ENCODE measurements around the gene PDX1.

- TF ChIP-seq CSDC2 (CRISPR knock-in tag; IDR thresholded peaks at IDR 0.05) (no peak), ZNF70 (CRISPR knock-in tag; IDR thresholded peaks at IDR 0.05) (no peak), OSR1 (CRISPR knock-in tag; IDR thresholded peaks at IDR 0.05) (no peak), ZFP3 (CRISPR knock-in tag; IDR thresholded peaks at IDR 0.05) (no peak), SNAI2 (CRISPR knock-in tag; IDR thresholded peaks at IDR 0.05) (no peak), ZC3H10 (CRISPR knock-in tag; IDR thresholded peaks at IDR 0.05) (no peak), RARB (CRISPR knock-in tag; IDR thresholded peaks at IDR 0.05) (no peak), CREB5 (CRISPR knock-in tag; IDR thresholded peaks at IDR 0.05; ENCODE audit: low read depth) (no peak), BACH2 (CRISPR knock-in tag; IDR thresholded peaks at IDR 0.05; ENCODE audit: borderline replicate concordance) (no peak)
- TF ChIP-seq, protein P1, sequence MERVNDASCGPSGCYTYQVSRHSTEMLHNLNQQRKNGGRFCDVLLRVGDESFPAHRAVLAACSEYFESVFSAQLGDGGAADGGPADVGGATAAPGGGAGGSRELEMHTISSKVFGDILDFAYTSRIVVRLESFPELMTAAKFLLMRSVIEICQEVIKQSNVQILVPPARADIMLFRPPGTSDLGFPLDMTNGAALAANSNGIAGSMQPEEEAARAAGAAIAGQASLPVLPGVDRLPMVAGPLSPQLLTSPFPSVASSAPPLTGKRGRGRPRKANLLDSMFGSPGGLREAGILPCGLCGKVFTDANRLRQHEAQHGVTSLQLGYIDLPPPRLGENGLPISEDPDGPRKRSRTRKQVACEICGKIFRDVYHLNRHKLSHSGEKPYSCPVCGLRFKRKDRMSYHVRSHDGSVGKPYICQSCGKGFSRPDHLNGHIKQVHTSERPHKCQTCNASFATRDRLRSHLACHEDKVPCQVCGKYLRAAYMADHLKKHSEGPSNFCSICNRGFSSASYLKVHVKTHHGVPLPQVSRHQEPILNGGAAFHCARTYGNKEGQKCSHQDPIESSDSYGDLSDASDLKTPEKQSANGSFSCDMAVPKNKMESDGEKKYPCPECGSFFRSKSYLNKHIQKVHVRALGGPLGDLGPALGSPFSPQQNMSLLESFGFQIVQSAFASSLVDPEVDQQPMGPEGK (CRISPR knock-in tag; IDR thresholded peaks at IDR 0.05; ENCODE audit: borderline replicate concordance): no peak
Observed at GRCh38 chr13:27969866-27970229, 50.0 kb downstream of the PDX1 start.

Measured in SK-N-SH treated with all-trans-retinoic acid at 6 μM for 48 hours (cell line).